ENCODE data around the gene DHRSX.

- TF ChIP-seq CTCF (IDR thresholded peaks at IDR 0.05) (no peak), POLR2A (IDR thresholded peaks at IDR 0.05) (no peak)
These were observed 38.0 kb downstream of the DHRSX start for GRCh38 chrX:2462780-2463179.

All from thyroid gland (tissue), 4 donors.